ENCODE measurements around the gene ARSG. TPM values are rescaled to one million over a fixed set of nuclear protein-coding genes. Genes with fewer than 3 reads are reported as not detected.

The ARSG gene
- total and polyA plus RNA-seq, 2 of the 13 experiments (the other 11 are each of a cell fraction or from before 2014, with no cell fraction given) = 3.7 to 15.2 TPM

DNA sequence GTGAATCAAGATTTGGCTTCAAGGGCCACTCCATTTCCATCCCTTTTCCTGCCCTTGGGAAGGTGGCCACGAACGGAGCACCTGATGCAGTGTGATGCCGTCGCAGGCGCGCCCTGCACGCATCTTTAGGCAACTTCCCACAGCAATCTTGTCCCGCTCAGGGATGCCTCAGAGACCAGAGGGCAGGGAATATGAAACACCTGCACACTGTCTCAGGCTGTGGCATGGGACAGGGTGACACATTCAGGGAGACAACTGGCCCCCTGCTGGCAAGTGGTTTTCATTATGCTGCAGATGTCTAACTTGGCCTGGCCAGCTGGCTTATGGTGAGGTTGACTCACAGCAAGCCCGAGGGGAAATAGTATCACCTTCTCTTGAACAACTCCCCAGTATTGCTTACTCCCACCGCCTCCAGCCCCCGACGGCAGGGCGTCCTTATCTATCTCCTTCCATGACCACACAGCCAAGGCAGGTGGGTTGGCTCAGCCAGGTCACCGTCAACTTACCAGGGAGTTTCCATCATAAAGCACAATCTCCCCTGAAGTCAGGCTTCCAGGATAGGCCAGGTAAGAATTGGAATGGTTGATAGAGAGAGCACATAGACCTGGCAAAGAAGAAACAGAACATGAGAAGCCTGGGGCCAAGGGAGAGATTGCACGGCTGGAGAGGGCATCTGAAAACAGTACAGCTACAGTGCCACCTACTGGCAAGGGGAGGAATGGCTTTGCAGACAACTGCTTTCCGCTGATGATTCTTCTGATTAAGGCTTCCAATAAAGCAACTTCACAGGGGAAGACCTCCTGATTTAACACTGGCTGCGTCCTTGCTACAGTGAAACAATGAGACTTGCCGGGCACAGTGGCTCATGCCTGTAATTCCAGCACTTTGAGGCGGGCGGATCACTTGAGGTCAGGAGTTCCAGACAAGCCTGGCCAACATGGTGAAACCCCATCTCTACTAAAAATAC, 144.9 kb downstream of the ARSG start (continued):
- peak; percentile 72; the same call in 1 of the 2 replicates for TF ChIP-seq ZNF501 (CRISPR knock-in tag; IDR thresholded peaks at IDR 0.05)
- peak; percentile 15 for TF ChIP-seq CCAR2 (optimal IDR thresholded peaks at IDR 0.05; ENCODE audit: low read depth, low read length)
- 0 out of 2 replicates have a peak, but pooled peaks have one; percentile 72 for TF ChIP-seq ZNF468 (CRISPR knock-in tag; IDR thresholded peaks at IDR 0.05)
- TF ChIP-seq ZNF792 (CRISPR knock-in tag; IDR thresholded peaks at IDR 0.05) = peak; percentile 47; the same call in 1 of the 2 replicates
- TF ChIP-seq ATF5 (CRISPR knock-in tag; IDR thresholded peaks at IDR 0.05; ENCODE audit: low read depth) = no peak
- peak; percentile 29; the same call in 1 of the 2 replicates for TF ChIP-seq TFAP4 (IDR thresholded peaks at IDR 0.05; ENCODE audit: borderline replicate concordance, low read depth)
- peak; percentile 49 for TF ChIP-seq IKZF4 (CRISPR knock-in tag; IDR thresholded peaks at IDR 0.05; ENCODE audit: borderline replicate concordance, low read depth, not compliant biosample characterization)
- TF ChIP-seq ZSCAN9 (CRISPR knock-in tag; IDR thresholded peaks at IDR 0.05; ENCODE audit: borderline replicate concordance) = peak; percentile 72; the same call in 1 of the 2 replicates
- TF ChIP-seq HES4 (CRISPR knock-in tag; IDR thresholded peaks at IDR 0.05; ENCODE audit: borderline replicate concordance) = 0 out of 2 replicates have a peak, but pooled peaks have one; percentile 19
- TF ChIP-seq ZNF318 (CRISPR knock-in tag; IDR thresholded peaks at IDR 0.05) = peak; percentile 64; the same call in 1 of the 2 replicates
- TF ChIP-seq ZNF782 (CRISPR knock-in tag; IDR thresholded peaks at IDR 0.05; ENCODE audit: borderline replicate concordance) = no peak
- TF ChIP-seq ZNF720 (CRISPR knock-in tag; IDR thresholded peaks at IDR 0.05) = no peak
- no peak for TF ChIP-seq MTA1 (CRISPR knock-in tag; IDR thresholded peaks at IDR 0.05; ENCODE audit: borderline replicate concordance)
- TF ChIP-seq KMT2B (CRISPR knock-in tag; IDR thresholded peaks at IDR 0.05) = peak; percentile 48; the same call in 1 of the 2 replicates
- TF ChIP-seq TSC22D2 (CRISPR knock-in tag; IDR thresholded peaks at IDR 0.05; ENCODE audit: borderline replicate concordance) = peak; percentile 59; the same call in 1 of the 2 replicates
- TF ChIP-seq EEA1 (CRISPR knock-in tag; IDR thresholded peaks at IDR 0.05; ENCODE audit: borderline replicate concordance) = 0 out of 2 replicates have a peak, but pooled peaks have one; percentile 50
- TF ChIP-seq SPEN (CRISPR knock-in tag; IDR thresholded peaks at IDR 0.05; ENCODE audit: low read depth) = peak; percentile 22; the same call in 1 of the 2 replicates
- TF ChIP-seq ZNF562 (CRISPR knock-in tag; IDR thresholded peaks at IDR 0.05; ENCODE audit: borderline replicate concordance) = no peak
